DMS153 treated with DMSO at 0.1 percent for 48 hours (cell line): Measurements from ENCODE around the gene SCN5A.

Source experiments
- DNase-seq: peaks from one replicate; lab custom pipeline; 2025; ENCODE audit not compliant: unreplicated experiment; lab: John Stamatoyannopoulos, UW

The SCN5A gene

GRCh38 chr3:38648024-38648658, 1.3 kb downstream of the SCN5A start:
- DNase-seq, result no peak

- no peak for DNase-seq
Observed at GRCh38 chr3:38647217-38647970, 2.1 kb downstream of the SCN5A start.

- DNase-seq, result no peak
Observed at GRCh38 chr3:38646630-38647029, 2.9 kb downstream of the SCN5A start.

- DNase-seq, result no peak
Observed at GRCh38 chr3:38646062-38646461, 3.4 kb downstream of the SCN5A start.

GRCh38 chr3:38645601-38646000, 3.9 kb downstream of the SCN5A start:
- DNase-seq, result no peak

- no peak for DNase-seq
Observed at GRCh38 chr3:38645076-38645475, 4.4 kb downstream of the SCN5A start.

- DNase-seq, result no peak
Observed at GRCh38 chr3:38644662-38645053, 4.8 kb downstream of the SCN5A start.

GRCh38 chr3:38644016-38644661, 5.3 kb downstream of the SCN5A start:
- DNase-seq, result no peak

- DNase-seq, result no peak
Observed at GRCh38 chr3:38643592-38643991, 5.9 kb downstream of the SCN5A start.

GRCh38 chr3:38643090-38643489, 6.4 kb downstream of the SCN5A start:
- no peak for DNase-seq

- DNase-seq, result no peak
Observed at GRCh38 chr3:38641461-38642110, 7.9 kb downstream of the SCN5A start.

GRCh38 chr3:38640661-38641452, 8.6 kb downstream of the SCN5A start:
- DNase-seq, result no peak

- no peak for DNase-seq
Observed at GRCh38 chr3:38638354-38638753, 11.1 kb downstream of the SCN5A start.

GRCh38 chr3:38637906-38638305, 11.6 kb downstream of the SCN5A start:
- DNase-seq, result no peak

GRCh38 chr3:38636881-38637280, 12.6 kb downstream of the SCN5A start:
- no peak for DNase-seq

- DNase-seq, result no peak
Observed at GRCh38 chr3:38636464-38636863, 13.0 kb downstream of the SCN5A start.

GRCh38 chr3:38634111-38634510, 15.4 kb downstream of the SCN5A start:
- DNase-seq, result no peak

- DNase-seq, result no peak
Observed at GRCh38 chr3:38632989-38633388, 16.5 kb downstream of the SCN5A start.

- DNase-seq, result no peak
Observed at GRCh38 chr3:38630606-38631005, 18.9 kb downstream of the SCN5A start.

- no peak for DNase-seq
Observed at GRCh38 chr3:38630070-38630469, 19.4 kb downstream of the SCN5A start.

GRCh38 chr3:38628835-38629234, 20.7 kb downstream of the SCN5A start:
- DNase-seq, result no peak
